K562 (cell line): ENCODE results near the gene ARFGAP3. TPM values are rescaled to one million over a fixed set of nuclear protein-coding genes. Genes with fewer than 3 reads are reported as not detected.

ENCODE experiments used
- ATAC-seq: fragments of 200-7000 bp; cut with Tn5 transposase; 3 replicates; pipeline ENCODE4 v1.9.1; 2020; ENCODE audit warnings: moderate library complexity
- BruUV-seq: library from RNA; stranded (reverse); fragments of 400-500 nt; replicated peaks from 2 replicates; lab custom pipeline; 2021; lab: Mats Ljungman, UMichigan
- CTCF ChIA-PET: fragments of 300-600 bp; formaldehyde crosslinking; extraction: SDS; loops from one replicate; lab custom pipeline; 2021; ENCODE audit warnings: low intra/inter-chr PET ratio; lab: Yijun Ruan, JAX
- POLR2A ChIA-PET: fragments of 300-600, 350-650 bp; sonication (Branson Sonifier 250); formaldehyde crosslinking; extraction: SDS; loops from one replicate; lab custom pipeline; 2021; ENCODE audit warnings: antibody characterized with exemption, inconsistent platforms; lab: Yijun Ruan, JAX
- DNase-seq, 4 experiments: peaks; one replicate each; pipeline versions ENCODE4 v3.0.0 to v3.0.0-alpha.2; 2011 to 2018; ENCODE audit warnings: low spot score in 3 of 4, mixed read lengths in 3 of 4; ENCODE audit errors: extremely low read depth in 1 of 4
- FAIRE-seq: peaks from 2 replicates; lab custom pipeline; 2011; peaks lifted over from hg19 to GRCh38; lab: Jason Lieb, UNC
- H2AFZ ChIP-seq: 2 replicates; pipeline ENCODE4 v1.6.0; 2011; ENCODE audit warnings: low read depth, low read length, control low read depth, inconsistent platforms
- H3K27ac ChIP-seq: fragments of 200-600 bp; 3 replicates; pipeline ENCODE4 v1.8.0; 2011; ENCODE audit warnings: low read depth, mild to moderate bottlenecking, control low read depth, inconsistent platforms, low read length, moderate library complexity, mixed read lengths; ENCODE audit errors: extremely low read depth
- H3K27me3 ChIP-seq, 2 experiments: fragments of 300-600 bp in 1 of 2; 2 replicates in 1 of 2; 3 replicates in 1 of 2; pipeline versions ENCODE4 v1.6.0 to v1.8.0; 2011; ENCODE audit warnings: inconsistent platforms in 2 of 2, low read length in 2 of 2, mild to moderate bottlenecking in 1 of 2, mixed read lengths in 1 of 2, moderate library complexity in 1 of 2; ENCODE audit not compliant: control insufficient read depth in 2 of 2, insufficient read depth in 2 of 2
- H3K36me3 ChIP-seq: fragments of 300-600 bp; 3 replicates; pipeline ENCODE4 v1.8.0; 2011; ENCODE audit warnings: mild to moderate bottlenecking, low read length, inconsistent platforms; ENCODE audit not compliant: control insufficient read depth, insufficient read depth
- H3K4me1 ChIP-seq, 2 experiments: fragments of 200-600 bp in 1 of 2; replicated peaks in 1 of 2; 2 replicates in 1 of 2; 3 replicates in 1 of 2; pipeline versions ENCODE4 v1.5.1 to v1.8.0; 2011; ENCODE audit warnings: inconsistent platforms in 2 of 2, low read length in 2 of 2, mild to moderate bottlenecking in 1 of 2, mixed read lengths in 1 of 2, moderate library complexity in 1 of 2; ENCODE audit not compliant: control insufficient read depth in 2 of 2, insufficient read depth in 2 of 2
- H3K4me2 ChIP-seq: 2 replicates; pipeline ENCODE4 v1.6.1; 2011; ENCODE audit warnings: low read length, control low read depth, inconsistent platforms, mixed read lengths; ENCODE audit not compliant: insufficient read depth
- H3K4me3 ChIP-seq: fragments of 200-600 bp; sonication (generic), shearing (Covaris generic); 2 replicates; pipeline ENCODE4 v1.5.1; 2016; ENCODE audit warnings: control low read depth, inconsistent platforms
- H3K79me2 ChIP-seq: fragments of 200-600 bp; 3 replicates; pipeline ENCODE4 v1.8.0; 2011; ENCODE audit warnings: low read length, inconsistent platforms; ENCODE audit not compliant: control insufficient read depth, insufficient read depth
- H3K9ac ChIP-seq, 2 experiments: 2 replicates each; pipeline versions ENCODE4 v1.6.0 to v1.6.1; 2011; ENCODE audit warnings: low read depth in 2 of 2, low read length in 2 of 2, control low read depth in 1 of 2, inconsistent platforms in 1 of 2, mild to moderate bottlenecking in 1 of 2, mixed read lengths in 1 of 2; ENCODE audit not compliant: insufficient read depth in 1 of 2
- H3K9me1 ChIP-seq: one replicate; pipeline ENCODE4 v1.6.0; 2011; ENCODE audit warnings: inconsistent platforms, mild to moderate bottlenecking, low read length, moderate library complexity; ENCODE audit not compliant: control insufficient read depth, insufficient read depth
- H3K9me3 ChIP-seq: replicated peaks from 2 replicates; pipeline ENCODE4 v1.5.1; 2011; ENCODE audit warnings: low read depth, low read length, inconsistent platforms; ENCODE audit not compliant: control insufficient read depth, insufficient read depth
- H4K20me1 ChIP-seq: replicated peaks from 2 replicates; pipeline ENCODE4 v1.6.1; 2011; ENCODE audit warnings: low read length, inconsistent platforms, mixed read lengths; ENCODE audit not compliant: control insufficient read depth, insufficient read depth
- CBX2 ChIP-seq: fragments of 200-600 bp; sonication (generic); IDR thresholded peaks from one replicate; pipeline ENCODE4 v1.6.1; 2012; ENCODE audit warnings: mild to moderate bottlenecking, low read length, inconsistent platforms; ENCODE audit not compliant: insufficient read depth, poor library complexity, severe bottlenecking
- FOXA3 ChIP-seq, 2 experiments: fragments of 450-650 bp in 1 of 2; sonication (generic) in 1 of 2; formaldehyde crosslinking; IDR thresholded peaks in 1 of 2; conservative IDR thresholded peaks in 1 of 2; 2 replicates each; pipeline versions ENCODE4 v1.4.0 to v1.8.0; 2020 to 2022; ENCODE audit warnings: mild to moderate bottlenecking in 2 of 2, missing genetic modification reagents in 1 of 2
- FOXP4 ChIP-seq: sonication (generic); formaldehyde crosslinking; IDR thresholded peaks from 2 replicates; pipeline ENCODE4 v1.8.0; 2022; ENCODE audit warnings: mild to moderate bottlenecking, missing genetic modification reagents, borderline replicate concordance
- GABPB1 ChIP-seq: sonication (generic); formaldehyde crosslinking; IDR thresholded peaks from 2 replicates; pipeline ENCODE4 v1.8.0; 2022; ENCODE audit warnings: mild to moderate bottlenecking, missing genetic modification reagents
- HCFC1 ChIP-seq: IDR thresholded peaks from 2 replicates; pipeline ENCODE4 v1.6.1; 2012; ENCODE audit warnings: low read depth, low read length, improper control_type of control experiment
- MED1 ChIP-seq: sonication (generic); formaldehyde crosslinking; IDR thresholded peaks from 2 replicates; pipeline ENCODE4 v1.8.1; 2023; ENCODE audit warnings: missing genetic modification reagents, borderline replicate concordance
- MLLT1 ChIP-seq, 2 experiments: fragments of 450-650 bp; IDR thresholded peaks; 2 replicates each; pipeline ENCODE4 v1.6.1; 2016
- NFYB ChIP-seq: IDR thresholded peaks from 2 replicates; pipeline ENCODE4 v1.6.1; 2011; ENCODE audit warnings: mild to moderate bottlenecking, moderate library complexity; ENCODE audit not compliant: insufficient read length; ENCODE audit errors: extremely low read depth
- RBM34 ChIP-seq: fragments of 200-400 bp; formaldehyde crosslinking; IDR thresholded peaks from 2 replicates; pipeline ENCODE4 v1.6.1; 2018; ENCODE audit warnings: low read length, borderline replicate concordance; ENCODE audit not compliant: insufficient read depth
- YY1 ChIP-seq, 3 experiments: IDR thresholded peaks; 2 replicates each; pipeline ENCODE4 v1.6.1; 2011; ENCODE audit warnings: low read length in 2 of 3, mild to moderate bottlenecking in 2 of 3, moderate library complexity in 2 of 3, borderline replicate concordance in 1 of 3, control low read depth in 1 of 3, low read depth in 1 of 3; ENCODE audit not compliant: insufficient read depth in 3 of 3, insufficient replicate concordance in 2 of 3, control insufficient read depth in 1 of 3, insufficient read length in 1 of 3; ENCODE audit errors: extremely low read depth in 1 of 3
- ZNF134 ChIP-seq: fragments of 250-450 bp; sonication (Bioruptor Pico); conservative IDR thresholded peaks from 2 replicates; pipeline ENCODE4 v1.4.0; 2020
- ZNF280B ChIP-seq: fragments of 250-450 bp; sonication (Bioruptor Pico); IDR thresholded peaks from 2 replicates; pipeline ENCODE4 v1.5.1; 2021; ENCODE audit warnings: mild to moderate bottlenecking
- ZNF780A ChIP-seq: fragments of 250-450 bp; sonication (Bioruptor Pico); IDR thresholded peaks from 2 replicates; pipeline ENCODE4 v1.5.0; 2021; ENCODE audit warnings: mild to moderate bottlenecking
- WGBS: fragments of 100-300 bp; shearing (Covaris generic); methylation state at CpG from one replicate; pipeline ENCODE4 v1.1.6; 2016; ENCODE audit warnings: low coverage, mixed read lengths; ENCODE audit not compliant: insufficient coverage; ENCODE audit errors: missing lambda C conversion rate; 5-methylcytosine and 5-hydroxymethylcytosine counted together
- in situ Hi-C: fragments of 300-500 bp; cut with MboI; formaldehyde crosslinking; loops from 4 replicates; pipeline ENCODE4 v1.15.0; 2018; ENCODE audit warnings: inconsistent platforms, mixed read lengths
- intact Hi-C: fragments of 100-400 bp; cut with micrococcal nuclease; formaldehyde crosslinking; loops from 2 replicates; pipeline ENCODE4 v1.14.2; 2022
- polyA plus RNA-seq, 8 experiments: library from polyadenylated mRNA; depleted of rRNA in 4 of 8; stranded (reverse) in 5 of 8; unstranded in 3 of 8; fragments of >200 nt; fragmentation: Nextera tagmentation in 2 of 8; fragmentation: Illumina TruSeq in 1 of 8; extraction: Ambion mirVana in 2 of 8; extraction: Trizol in 1 of 8; gene quantifications; 2 replicates each; pipeline versions ENCODE4 v1.2.1 to v1.2.3, GENCODE V29; 2011 to 2014; ENCODE audit warnings: inconsistent platforms in 1 of 8, missing spikeins in 1 of 8
- total RNA-seq, 7 experiments: library from RNA; depleted of rRNA in 6 of 7; stranded (reverse); fragments of >200 nt in 6 of 7; fragmentation: Illumina TruSeq in 2 of 7; extraction: Trizol in 2 of 7; gene quantifications; 2 replicates each; pipeline versions ENCODE4 v1.2.1 to v1.2.3, GENCODE V29; 2011 to 2021; ENCODE audit warnings: low replicate concordance in 1 of 7

The ARFGAP3 gene
- total and polyA plus RNA-seq, 9 of the 15 experiments (the other 6 are each of a cell fraction or from before 2014, with no cell fraction given): 14.2 to 31.9 (median 22.7) TPM

DNA sequence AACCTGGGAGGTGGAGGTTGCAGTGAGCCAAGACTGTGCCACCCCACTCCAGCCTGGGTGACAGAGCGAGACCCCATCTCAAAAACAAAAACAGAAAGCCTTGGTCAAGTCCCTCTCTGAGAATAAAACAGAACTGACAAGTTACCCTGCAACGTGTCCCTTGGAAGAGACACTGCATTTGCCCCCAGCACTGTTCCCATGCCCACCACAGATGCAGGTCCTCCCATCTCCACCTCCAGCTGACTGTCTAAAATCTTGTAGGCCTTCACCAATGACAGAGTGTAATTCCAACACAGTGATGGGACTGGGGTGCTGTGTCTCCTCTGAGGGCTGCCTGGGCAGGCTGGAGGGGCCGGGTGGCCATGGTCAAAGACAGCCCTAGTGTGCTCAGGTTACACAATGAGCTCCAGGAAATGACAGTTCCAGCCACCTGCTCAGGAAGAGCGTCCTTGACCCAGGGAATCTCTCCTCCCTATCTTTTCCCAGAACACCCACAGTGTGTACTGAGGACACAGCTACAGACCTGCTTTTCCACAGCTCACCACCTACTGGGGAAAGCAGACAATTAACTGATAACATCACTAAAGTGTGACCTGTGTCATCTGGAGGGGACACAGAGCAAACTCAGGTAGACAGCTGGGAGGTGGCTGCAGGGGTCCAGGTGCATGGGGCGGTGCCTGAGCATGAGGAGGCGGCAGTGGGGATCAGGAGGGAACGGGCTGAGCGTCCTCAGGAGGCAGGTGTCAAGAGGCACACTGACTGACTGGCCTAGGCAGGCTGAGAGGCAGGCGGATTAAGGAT, 56.4 kb downstream of the ARFGAP3 start:
- DNase-seq (no peak), ATAC-seq (no peak), FAIRE-seq (no peak)
- in situ Hi-C loops: no loop called here
- no peak overlapping the region for H3K4me2 ChIP-seq
- CTCF ChIA-PET: no interaction called here
- H3K27ac ChIP-seq: no peak overlapping the region
- no peaks in the 10 kb centered on the region for H4K20me1 ChIP-seq
- no peaks in the 10 kb centered on the region for H3K9me3 ChIP-seq
- no peaks in the 10 kb centered on the region for H3K9me1 ChIP-seq
- no peak overlapping the region for H2AFZ ChIP-seq
- WGBS: 80% methylated on average over 8 of the region's 9 CpGs
- no peak overlapping the region for H3K4me3 ChIP-seq
- POLR2A ChIA-PET: interaction anchor here (1.1 kb wide), 1 partner anchor 9 kb away, joined by 4 read pairs; no protein-coding TSS in a partner anchor
- no peaks in the 10 kb centered on the region for H3K27me3 ChIP-seq
- no peaks in the 10 kb centered on the region; a peak in 2 of 5 replicates for H3K4me1 ChIP-seq
- intact Hi-C loops: no loop called here
- 0 out of 3 replicates have a peak, but pooled peaks cover 2% of the 10 kb centered on the region for H3K36me3 ChIP-seq
- H3K9ac ChIP-seq: no peak overlapping the region
- BruUV-seq: no TSS peak
- H3K79me2 ChIP-seq: no peaks in the 10 kb centered on the region
- TF ChIP-seq YY1 (IDR thresholded peaks at IDR 0.05; ENCODE audit: borderline replicate concordance in 1 of 3, control insufficient read depth in 1 of 3, extremely low read depth in 1 of 3, insufficient read depth in 3 of 3, insufficient read length in 1 of 3, insufficient replicate concordance in 2 of 3, low read depth in 1 of 3, low read length in 2 of 3) (no peak), NFYB (no peak), FOXA3 (CRISPR knock-in tag; conservative IDR thresholded peaks at IDR 0.05 in 1 of 2, IDR thresholded peaks at IDR 0.05 in 1 of 2) (no peak), MLLT1 (IDR thresholded peaks at IDR 0.05) (no peak), RBM34 (no peak), FOXP4 (CRISPR knock-in tag) (no peak), CBX2 (no peak), GABPB1 (CRISPR knock-in tag) (no peak), MED1 (no peak), HCFC1 (no peak), ZNF134 (CRISPR knock-in tag) (no peak), ZNF780A (CRISPR knock-in tag) (no peak), ZNF280B (CRISPR knock-in tag) (no peak)
